NCI-H2107 treated with DMSO at 0.1 percent for 48 hours (cell line): Measurements from ENCODE around the gene SLC6A3.

Experiments
- DNase-seq: peaks from one replicate; lab custom pipeline; 2025; ENCODE audit not compliant: unreplicated experiment; lab: John Stamatoyannopoulos, UW

The SLC6A3 gene

GRCh38 chr5:1390861-1391600 is 54.2 kb downstream of the SLC6A3 start:
- DNase-seq: no peak

GRCh38 chr5:1390333-1390732 is 54.9 kb downstream of the SLC6A3 start:
- DNase-seq: no peak

- no peak for DNase-seq
Observed at GRCh38 chr5:1388383-1388967, 56.8 kb downstream of the SLC6A3 start.

GRCh38 chr5:1387876-1388275 is 57.4 kb downstream of the SLC6A3 start:
- DNase-seq: no peak

- no peak for DNase-seq
Observed at GRCh38 chr5:1387059-1387755, 58.0 kb downstream of the SLC6A3 start.

GRCh38 chr5:1386274-1386717 is 58.9 kb downstream of the SLC6A3 start:
- peak; percentile 74 for DNase-seq

GRCh38 chr5:1385395-1386273 is 59.6 kb downstream of the SLC6A3 start:
- peak; percentile 84 for DNase-seq

GRCh38 chr5:1384521-1384920 is 60.7 kb downstream of the SLC6A3 start:
- DNase-seq: no peak

- no peak for DNase-seq
Observed at GRCh38 chr5:1383886-1384401, 61.3 kb downstream of the SLC6A3 start.

- DNase-seq: no peak
Observed at GRCh38 chr5:1383344-1383743, 61.9 kb downstream of the SLC6A3 start.

- DNase-seq: no peak
Observed at GRCh38 chr5:1382248-1382700, 63.0 kb downstream of the SLC6A3 start.

- no peak for DNase-seq
Observed at GRCh38 chr5:1381370-1382247, 63.6 kb downstream of the SLC6A3 start.

GRCh38 chr5:1380910-1381309 is 64.3 kb downstream of the SLC6A3 start:
- no peak for DNase-seq

- no peak for DNase-seq
Observed at GRCh38 chr5:1380011-1380817, 65.0 kb downstream of the SLC6A3 start.

- DNase-seq: no peak
Observed at GRCh38 chr5:1378866-1379659, 66.2 kb downstream of the SLC6A3 start.

- no peak for DNase-seq
Observed at GRCh38 chr5:1378096-1378495, 67.1 kb downstream of the SLC6A3 start.

- DNase-seq: no peak
Observed at GRCh38 chr5:1376981-1377380, 68.3 kb downstream of the SLC6A3 start.
